GM21423 (cell line): ENCODE measurements around the gene EIF4EBP3.
"Not testable (repeated sequence)": the region's sequence is repeated elsewhere in the genome, so short reads cannot be mapped to it uniquely, and the experiment has no call there.

Source experiments
- ATAC-seq: cut with Tn5 transposase; IDR thresholded peaks from one replicate; pipeline ENCODE4 v1.9.1; 2021; ENCODE audit warnings: mild to moderate bottlenecking, moderate library complexity; ENCODE audit not compliant: unreplicated experiment

Gene EIF4EBP3

GRCh38 chr5:140574165-140574564, 26.7 kb downstream of the EIF4EBP3 start:
- no peak for ATAC-seq

- no peak for ATAC-seq
Observed at GRCh38 chr5:140575309-140575708, 27.8 kb downstream of the EIF4EBP3 start.

GRCh38 chr5:140576776-140577201, 29.3 kb downstream of the EIF4EBP3 start:
- no peak for ATAC-seq

- ATAC-seq, result not testable (repeated sequence)
Observed at GRCh38 chr5:140579188-140579747, 31.8 kb downstream of the EIF4EBP3 start.

- ATAC-seq, result no peak
Observed at GRCh38 chr5:140587495-140587894, 40.0 kb downstream of the EIF4EBP3 start.

- ATAC-seq, result no peak
Observed at GRCh38 chr5:140588311-140589070, 41.0 kb downstream of the EIF4EBP3 start.

- no peak for ATAC-seq
Observed at GRCh38 chr5:140590861-140591260, 43.4 kb downstream of the EIF4EBP3 start.

GRCh38 chr5:140591747-140592372, 44.4 kb downstream of the EIF4EBP3 start:
- no peak for ATAC-seq

- ATAC-seq, result not testable (repeated sequence)
Observed at GRCh38 chr5:140593070-140593469, 45.6 kb downstream of the EIF4EBP3 start.

- no peak for ATAC-seq
Observed at GRCh38 chr5:140594169-140594568, 46.7 kb downstream of the EIF4EBP3 start.

GRCh38 chr5:140595538-140596300, 48.3 kb downstream of the EIF4EBP3 start:
- ATAC-seq, result no peak

GRCh38 chr5:140596321-140596741, 48.9 kb downstream of the EIF4EBP3 start:
- no peak for ATAC-seq

- no peak for ATAC-seq
Observed at GRCh38 chr5:140598836-140599235, 51.4 kb downstream of the EIF4EBP3 start.
